Neural crest cell (in vitro differentiated cells): Measurements from ENCODE around the gene TMEM191C. TPM values are rescaled to one million over a fixed set of nuclear protein-coding genes. Genes with fewer than 3 reads are reported as not detected.
A peak's percentile ranks its signal among the peaks of the same experiment; 100 is the strongest.

Source experiments
- DNase-seq: peaks from one replicate; pipeline ENCODE4 v3.0.0; 2021; ENCODE audit warnings: low read depth, mixed read lengths, low spot score
- H3K27ac Mint-ChIP-seq: one replicate; pipeline ENCODE4 v1.8.0; 2021; ENCODE audit warnings: mild to moderate bottlenecking, mixed read lengths; ENCODE audit not compliant: unreplicated experiment
- H3K27me3 Mint-ChIP-seq: 2 replicates; pipeline ENCODE4 v1.8.0; 2021; ENCODE audit warnings: low read depth, mild to moderate bottlenecking, mixed read lengths
- H3K36me3 Mint-ChIP-seq: 2 replicates; pipeline ENCODE4 v1.8.0; 2021; ENCODE audit warnings: low read depth, mild to moderate bottlenecking, mixed read lengths
- H3K4me1 Mint-ChIP-seq: 2 replicates; pipeline ENCODE4 v1.8.0; 2021; ENCODE audit warnings: mixed read lengths
- H3K4me3 Mint-ChIP-seq: one replicate; pipeline ENCODE4 v1.8.0; 2021; ENCODE audit warnings: mild to moderate bottlenecking, mixed read lengths
- H3K9me3 Mint-ChIP-seq: 2 replicates; pipeline ENCODE4 v1.8.0; 2021; ENCODE audit warnings: mixed read lengths
- CTCF ChIP-seq: fragments of 200-600 bp; sonication (generic); conservative IDR thresholded peaks from 2 replicates; pipeline ENCODE4 v1.5.0; 2021; ENCODE audit warnings: antibody characterized with exemption, mild to moderate bottlenecking
- total RNA-seq: library from RNA; stranded (reverse); gene quantifications from 2 replicates; pipeline ENCODE4 v1.2.1, GENCODE V29; 2021

TMEM191C gene
- total RNA-seq, 1 donor from 2014 or later, result 2.2 TPM

GRCh38 chr22:21446128-21446826 is 20.9 kb upstream of the TMEM191C start:
- H3K9me3 Mint-ChIP-seq, result no peaks in the 10 kb centered on the region

GRCh38 chr22:21446827-21447690 is 20.1 kb upstream of the TMEM191C start:
- TF ChIP-seq CTCF, result no peak
- H3K27me3 Mint-ChIP-seq, result no peaks in the 10 kb centered on the region
- no peaks in the 10 kb centered on the region for H3K36me3 Mint-ChIP-seq
- DNase-seq, result peak; percentile 0
- H3K4me3 Mint-ChIP-seq, result no peak overlapping the region
- no peak overlapping the region for H3K27ac Mint-ChIP-seq
- no peaks in the 10 kb centered on the region for H3K9me3 Mint-ChIP-seq
- H3K4me1 Mint-ChIP-seq, result peaks cover 7% of the 10 kb centered on the region

More at GRCh38 chr22:21446128-21446826, 20.9 kb upstream of the TMEM191C start:
- no peak for DNase-seq
- Mint-ChIP-seq H3K4me3 (no peak overlapping the region), H3K4me1 (peaks cover 3% of the 10 kb centered on the region), H3K27ac (no peak overlapping the region), H3K27me3 (no peaks in the 10 kb centered on the region), H3K36me3 (no peaks in the 10 kb centered on the region)
- no peak for TF ChIP-seq CTCF

- Mint-ChIP-seq H3K9me3 (no peaks in the 10 kb centered on the region), H3K27me3 (no peaks in the 10 kb centered on the region), H3K27ac (no peak overlapping the region), H3K4me3 (no peak overlapping the region), H3K36me3 (no peaks in the 10 kb centered on the region), H3K4me1 (peaks cover 7% of the 10 kb centered on the region)
- TF ChIP-seq CTCF, result peak; percentile 33
- no peak for DNase-seq
Measured at GRCh38 chr22:21447694-21448402, 19.3 kb upstream of the TMEM191C start.

GRCh38 chr22:21448627-21449416 is 18.4 kb upstream of the TMEM191C start:
- TF ChIP-seq CTCF, result no peak
- Mint-ChIP-seq H3K27me3 (no peaks in the 10 kb centered on the region), H3K36me3 (no peaks in the 10 kb centered on the region), H3K4me1 (peaks cover 7% of the 10 kb centered on the region), H3K4me3 (no peak overlapping the region), H3K27ac (no peak overlapping the region), H3K9me3 (no peaks in the 10 kb centered on the region)
- DNase-seq, result peak; percentile 0
